ENCODE measurements around the gene FAM209B.

FAM209B gene

GRCh38 chr20:56565511-56565910 is 32.5 kb downstream of the FAM209B start:
- Histone ChIP-seq H2AFZ (no peak overlapping the region), H3K4me1 (no peaks in the 10 kb centered on the region), H3K4me3 (ENCODE audit: low read depth, low read length) (no peak overlapping the region), H3K9me3 (ENCODE audit: control insufficient read depth, low read length) (no peaks in the 10 kb centered on the region), H3K27ac (no peak overlapping the region), H3K27me3 (ENCODE audit: control insufficient read depth, insufficient read depth, low read length) (no peaks in the 10 kb centered on the region), H3K9ac (no peak overlapping the region), H3K36me3 (ENCODE audit: control insufficient read depth, insufficient read depth, low read length) (no peaks in the 10 kb centered on the region), H3K4me2 (ENCODE audit: low read length) (no peak overlapping the region), H3K79me2 (no peaks in the 10 kb centered on the region)
- TF ChIP-seq, protein P1, sequence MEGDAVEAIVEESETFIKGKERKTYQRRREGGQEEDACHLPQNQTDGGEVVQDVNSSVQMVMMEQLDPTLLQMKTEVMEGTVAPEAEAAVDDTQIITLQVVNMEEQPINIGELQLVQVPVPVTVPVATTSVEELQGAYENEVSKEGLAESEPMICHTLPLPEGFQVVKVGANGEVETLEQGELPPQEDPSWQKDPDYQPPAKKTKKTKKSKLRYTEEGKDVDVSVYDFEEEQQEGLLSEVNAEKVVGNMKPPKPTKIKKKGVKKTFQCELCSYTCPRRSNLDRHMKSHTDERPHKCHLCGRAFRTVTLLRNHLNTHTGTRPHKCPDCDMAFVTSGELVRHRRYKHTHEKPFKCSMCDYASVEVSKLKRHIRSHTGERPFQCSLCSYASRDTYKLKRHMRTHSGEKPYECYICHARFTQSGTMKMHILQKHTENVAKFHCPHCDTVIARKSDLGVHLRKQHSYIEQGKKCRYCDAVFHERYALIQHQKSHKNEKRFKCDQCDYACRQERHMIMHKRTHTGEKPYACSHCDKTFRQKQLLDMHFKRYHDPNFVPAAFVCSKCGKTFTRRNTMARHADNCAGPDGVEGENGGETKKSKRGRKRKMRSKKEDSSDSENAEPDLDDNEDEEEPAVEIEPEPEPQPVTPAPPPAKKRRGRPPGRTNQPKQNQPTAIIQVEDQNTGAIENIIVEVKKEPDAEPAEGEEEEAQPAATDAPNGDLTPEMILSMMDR (IDR thresholded peaks at IDR 0.05): no peak

DNA sequence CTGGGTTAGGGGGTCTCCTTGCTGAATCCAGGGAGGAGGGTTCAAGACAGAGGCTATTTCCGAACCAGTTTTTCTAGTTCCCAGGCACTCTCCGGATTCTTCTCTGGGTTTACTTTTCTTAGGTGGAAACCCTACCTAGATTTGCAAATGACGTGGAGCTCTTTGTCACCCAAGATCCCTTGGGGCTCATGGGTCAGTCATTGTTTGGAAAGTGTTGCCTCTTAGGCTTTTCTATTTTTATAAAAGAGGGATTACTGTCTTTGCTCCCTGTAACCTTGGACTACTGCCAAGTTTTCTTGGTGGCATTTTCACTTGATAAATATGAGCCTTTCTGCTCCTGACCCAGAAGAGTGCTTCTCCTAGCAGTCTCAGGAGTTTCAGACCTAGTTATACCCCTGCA is 33.6 kb downstream of the FAM209B start:
- Histone ChIP-seq H3K4me3 (ENCODE audit: low read depth, low read length) (no peak overlapping the region), H3K27me3 (ENCODE audit: control insufficient read depth, insufficient read depth, low read length) (no peaks in the 10 kb centered on the region), H3K4me2 (ENCODE audit: low read length) (no peak overlapping the region), H3K27ac (no peak overlapping the region), H3K9ac (no peak overlapping the region), H3K9me3 (ENCODE audit: control insufficient read depth, low read length) (no peaks in the 10 kb centered on the region), H2AFZ (no peak overlapping the region), H3K36me3 (ENCODE audit: control insufficient read depth, insufficient read depth, low read length) (no peaks in the 10 kb centered on the region), H3K4me1 (no peaks in the 10 kb centered on the region), H3K79me2 (no peaks in the 10 kb centered on the region)
- TF ChIP-seq, protein P1 (IDR thresholded peaks at IDR 0.05): no peak

GRCh38 chr20:56570832-56571231 is 37.8 kb downstream of the FAM209B start:
- TF ChIP-seq, protein P1 (IDR thresholded peaks at IDR 0.05): no peak
- H3K4me2 ChIP-seq (ENCODE audit: low read length): no peak overlapping the region
- H3K4me1 ChIP-seq: no peaks in the 10 kb centered on the region
- H3K36me3 ChIP-seq (ENCODE audit: control insufficient read depth, insufficient read depth, low read length): no peaks in the 10 kb centered on the region
- no peaks in the 10 kb centered on the region for H3K27me3 ChIP-seq (ENCODE audit: control insufficient read depth, insufficient read depth, low read length)
- no peak overlapping the region for H2AFZ ChIP-seq
- H3K79me2 ChIP-seq: no peaks in the 10 kb centered on the region
- H3K4me3 ChIP-seq (ENCODE audit: low read depth, low read length): no peak overlapping the region
- no peak overlapping the region for H3K27ac ChIP-seq
- no peak overlapping the region for H3K9ac ChIP-seq
- H3K9me3 ChIP-seq (ENCODE audit: control insufficient read depth, low read length): no peaks in the 10 kb centered on the region

DNA sequence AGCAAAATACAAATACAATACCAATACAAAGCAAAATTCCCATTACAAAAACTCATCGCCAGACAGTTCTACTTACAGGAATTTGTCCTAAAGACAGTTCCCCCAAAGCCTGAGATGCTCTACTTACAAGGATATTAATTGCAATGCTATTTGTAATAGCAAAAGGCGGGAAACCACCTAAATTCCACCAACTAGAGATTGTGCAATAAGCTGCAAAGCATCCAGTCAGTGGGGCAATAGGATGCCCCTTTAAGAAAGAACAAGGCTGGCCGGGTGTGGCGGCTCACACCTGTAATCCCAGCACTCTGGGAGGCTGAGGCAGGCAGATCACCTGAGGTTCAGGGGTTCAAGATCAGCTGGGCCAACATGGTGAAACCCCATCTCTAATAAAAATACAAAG is 39.1 kb downstream of the FAM209B start:
- H2AFZ ChIP-seq: no peak overlapping the region
- H3K27ac ChIP-seq: no peak overlapping the region
- H3K79me2 ChIP-seq: no peaks in the 10 kb centered on the region
- no peaks in the 10 kb centered on the region for H3K9me3 ChIP-seq (ENCODE audit: control insufficient read depth, low read length)
- H3K4me1 ChIP-seq: no peaks in the 10 kb centered on the region
- H3K36me3 ChIP-seq (ENCODE audit: control insufficient read depth, insufficient read depth, low read length): no peaks in the 10 kb centered on the region
- TF ChIP-seq, protein P1 (IDR thresholded peaks at IDR 0.05): no peak
- H3K9ac ChIP-seq: no peak overlapping the region
- no peaks in the 10 kb centered on the region for H3K27me3 ChIP-seq (ENCODE audit: control insufficient read depth, insufficient read depth, low read length)
- H3K4me3 ChIP-seq (ENCODE audit: low read depth, low read length): no peak overlapping the region
- H3K4me2 ChIP-seq (ENCODE audit: low read length): no peak overlapping the region

GRCh38 chr20:56573986-56574385 is 40.9 kb downstream of the FAM209B start:
- no peaks in the 10 kb centered on the region for H3K79me2 ChIP-seq
- H3K9me3 ChIP-seq (ENCODE audit: control insufficient read depth, low read length): no peaks in the 10 kb centered on the region
- H3K4me1 ChIP-seq: no peaks in the 10 kb centered on the region
- H3K27ac ChIP-seq: no peak overlapping the region
- TF ChIP-seq, protein P1 (IDR thresholded peaks at IDR 0.05): no peak
- H2AFZ ChIP-seq: no peak overlapping the region
- H3K27me3 ChIP-seq (ENCODE audit: control insufficient read depth, insufficient read depth, low read length): no peaks in the 10 kb centered on the region
- H3K36me3 ChIP-seq (ENCODE audit: control insufficient read depth, insufficient read depth, low read length): no peaks in the 10 kb centered on the region
- no peak overlapping the region for H3K4me2 ChIP-seq (ENCODE audit: low read length)
- H3K9ac ChIP-seq: no peak overlapping the region
- no peak overlapping the region for H3K4me3 ChIP-seq (ENCODE audit: low read depth, low read length)

Measured in parathyroid adenoma (tissue), 2 donors.